OCI-LY3 (cell line): Measurements from ENCODE around the gene ZER1.

Source experiments
- H2AFZ ChIP-seq: fragments of 200-600, 300-600 bp; shearing (Covaris generic); 2 replicates; pipeline ENCODE4 v1.6.0; 2014; ENCODE audit warnings: antibody characterized with exemption, low read depth, low read length
- H3K27ac ChIP-seq: fragments of 200-600, 300-600 bp; sonication (generic); 2 replicates; pipeline ENCODE4 v1.5.1; 2014; ENCODE audit warnings: mild to moderate bottlenecking, low read length, moderate library complexity, mixed read lengths
- H3K27me3 ChIP-seq: fragments of 200-600, 300-600 bp; sonication (generic); 2 replicates; pipeline ENCODE4 v1.6.1; 2014; ENCODE audit warnings: low read depth, low read length, mixed read lengths
- H3K36me3 ChIP-seq: fragments of 200-600, 300-600 bp; sonication (generic); replicated peaks from 2 replicates; pipeline ENCODE3; 2014; ENCODE audit warnings: low read depth, low read length, mixed read lengths
- H3K4me1 ChIP-seq: fragments of 300-600, 200-600 bp; sonication (generic); 2 replicates; pipeline ENCODE4 v1.6.1; 2014; ENCODE audit warnings: low read length, mixed read lengths
- H3K4me2 ChIP-seq: fragments of 200-600, 300-600 bp; sonication (generic); 2 replicates; pipeline ENCODE4 v1.6.1; 2014; ENCODE audit warnings: low read length, mixed read lengths
- H3K4me3 ChIP-seq: fragments of 300-600, 200-600 bp; sonication (generic); 2 replicates; pipeline ENCODE4 v1.5.1; 2014; ENCODE audit warnings: antibody characterized with exemption, mild to moderate bottlenecking, low read length, moderate library complexity
- H3K79me2 ChIP-seq: fragments of 300-600, 200-600 bp; shearing (Covaris generic); 2 replicates; pipeline ENCODE4 v1.6.1; 2014; ENCODE audit warnings: mild to moderate bottlenecking, low read length, mixed read lengths
- H3K9ac ChIP-seq: fragments of 300-600, 200-600 bp; shearing (Covaris generic); 2 replicates; pipeline ENCODE4 v1.6.0; 2014; ENCODE audit warnings: mild to moderate bottlenecking, low read length, moderate library complexity
- H3K9me3 ChIP-seq: fragments of 200-600, 300-600 bp; shearing (Covaris generic); 2 replicates; pipeline ENCODE4 v1.6.1; 2014; ENCODE audit warnings: low read length, mixed read lengths; ENCODE audit not compliant: insufficient read depth
- H4K20me1 ChIP-seq: fragments of 200-600, 300-600 bp; sonication (generic); 2 replicates; pipeline ENCODE4 v1.6.1; 2016; ENCODE audit warnings: low read length, mixed read lengths; ENCODE audit not compliant: insufficient read depth
- EZH2phosphoT487 ChIP-seq: fragments of 200-600 bp; shearing (Covaris generic); IDR thresholded peaks from 2 replicates; pipeline ENCODE4 v1.6.1; 2018; ENCODE audit warnings: antibody characterized with exemption, mixed run types, low read depth
- TF ChIP-seq, protein P1 (sequence below): fragments of 200-600, 300-600 bp; sonication (generic); IDR thresholded peaks from 2 replicates; pipeline ENCODE4 v1.5.1; 2014; ENCODE audit warnings: antibody characterized with exemption, low read length, low read depth

Gene ZER1

GRCh38 chr9:128719919-128720605, 51.7 kb downstream of the ZER1 start:
- TF ChIP-seq EZH2phosphoT487, result no peak
- TF ChIP-seq, protein P1, sequence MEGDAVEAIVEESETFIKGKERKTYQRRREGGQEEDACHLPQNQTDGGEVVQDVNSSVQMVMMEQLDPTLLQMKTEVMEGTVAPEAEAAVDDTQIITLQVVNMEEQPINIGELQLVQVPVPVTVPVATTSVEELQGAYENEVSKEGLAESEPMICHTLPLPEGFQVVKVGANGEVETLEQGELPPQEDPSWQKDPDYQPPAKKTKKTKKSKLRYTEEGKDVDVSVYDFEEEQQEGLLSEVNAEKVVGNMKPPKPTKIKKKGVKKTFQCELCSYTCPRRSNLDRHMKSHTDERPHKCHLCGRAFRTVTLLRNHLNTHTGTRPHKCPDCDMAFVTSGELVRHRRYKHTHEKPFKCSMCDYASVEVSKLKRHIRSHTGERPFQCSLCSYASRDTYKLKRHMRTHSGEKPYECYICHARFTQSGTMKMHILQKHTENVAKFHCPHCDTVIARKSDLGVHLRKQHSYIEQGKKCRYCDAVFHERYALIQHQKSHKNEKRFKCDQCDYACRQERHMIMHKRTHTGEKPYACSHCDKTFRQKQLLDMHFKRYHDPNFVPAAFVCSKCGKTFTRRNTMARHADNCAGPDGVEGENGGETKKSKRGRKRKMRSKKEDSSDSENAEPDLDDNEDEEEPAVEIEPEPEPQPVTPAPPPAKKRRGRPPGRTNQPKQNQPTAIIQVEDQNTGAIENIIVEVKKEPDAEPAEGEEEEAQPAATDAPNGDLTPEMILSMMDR, result no peak
- H3K4me1 ChIP-seq, result peaks cover 13% of the 10 kb centered on the region
- no peaks in the 10 kb centered on the region for H3K9me3 ChIP-seq
- peaks cover 3% of the 10 kb centered on the region for H3K36me3 ChIP-seq
- H3K4me2 ChIP-seq, result no peak overlapping the region
- peaks cover 11% of the 10 kb centered on the region for H3K79me2 ChIP-seq
- no peaks in the 10 kb centered on the region for H4K20me1 ChIP-seq
- no peak overlapping the region for H3K9ac ChIP-seq
- no peaks in the 10 kb centered on the region for H3K27me3 ChIP-seq
- H2AFZ ChIP-seq, result no peak overlapping the region
- no peak overlapping the region for H3K27ac ChIP-seq
- H3K4me3 ChIP-seq, result no peak overlapping the region

GRCh38 chr9:128718475-128718874, 53.3 kb downstream of the ZER1 start:
- Histone ChIP-seq H3K27me3 (no peaks in the 10 kb centered on the region), H3K4me1 (peaks cover 9% of the 10 kb centered on the region), H3K79me2 (peaks cover 7% of the 10 kb centered on the region), H3K9ac (no peak overlapping the region), H3K27ac (no peak overlapping the region), H4K20me1 (no peaks in the 10 kb centered on the region), H3K4me3 (no peak overlapping the region), H2AFZ (no peak overlapping the region), H3K9me3 (no peaks in the 10 kb centered on the region), H3K4me2 (no peak overlapping the region), H3K36me3 (peaks cover 3% of the 10 kb centered on the region)
- no peak for TF ChIP-seq EZH2phosphoT487
- TF ChIP-seq, protein P1, result no peak

DNA sequence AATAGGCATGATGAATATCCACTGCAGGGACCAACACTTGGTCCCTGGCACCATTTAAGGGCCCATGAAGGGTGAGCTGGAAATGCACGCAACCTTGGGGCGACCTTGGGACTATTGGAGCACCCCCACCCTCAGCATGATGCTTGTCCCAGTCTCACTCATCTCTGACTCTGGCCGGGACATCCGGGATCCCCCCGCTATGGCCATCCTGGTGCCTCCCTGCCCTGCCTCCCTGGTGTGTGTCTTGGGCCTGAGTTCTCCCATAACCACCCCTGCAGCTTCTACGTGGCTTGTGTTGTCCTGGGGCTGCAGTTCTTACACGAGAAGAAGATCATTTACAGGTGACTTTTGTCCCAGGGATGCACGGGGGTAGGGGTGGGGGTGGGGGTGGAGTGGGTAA, 53.7 kb downstream of the ZER1 start:
- peaks cover 3% of the 10 kb centered on the region for H3K36me3 ChIP-seq
- H3K9ac ChIP-seq, result no peak overlapping the region
- H2AFZ ChIP-seq, result no peak overlapping the region
- H3K27ac ChIP-seq, result no peak overlapping the region
- peaks cover 6% of the 10 kb centered on the region for H3K4me1 ChIP-seq
- TF ChIP-seq, protein P1, result no peak
- TF ChIP-seq EZH2phosphoT487, result no peak
- no peak overlapping the region for H3K4me2 ChIP-seq
- no peaks in the 10 kb centered on the region for H3K9me3 ChIP-seq
- no peaks in the 10 kb centered on the region for H3K27me3 ChIP-seq
- H3K4me3 ChIP-seq, result no peak overlapping the region
- no peaks in the 10 kb centered on the region for H4K20me1 ChIP-seq
- H3K79me2 ChIP-seq, result peaks cover 3% of the 10 kb centered on the region

GRCh38 chr9:128716581-128717254, 55.0 kb downstream of the ZER1 start:
- no peaks in the 10 kb centered on the region for H3K79me2 ChIP-seq
- H3K9ac ChIP-seq, result no peak overlapping the region
- no peak overlapping the region for H2AFZ ChIP-seq
- no peaks in the 10 kb centered on the region for H4K20me1 ChIP-seq
- H3K27ac ChIP-seq, result no peak overlapping the region
- H3K27me3 ChIP-seq, result no peaks in the 10 kb centered on the region
- H3K4me3 ChIP-seq, result no peak overlapping the region
- H3K4me2 ChIP-seq, result no peak overlapping the region
- no peaks in the 10 kb centered on the region for H3K4me1 ChIP-seq
- no peaks in the 10 kb centered on the region for H3K9me3 ChIP-seq
- TF ChIP-seq, protein P1, result no peak
- no peak for TF ChIP-seq EZH2phosphoT487
- peaks cover 7% of the 10 kb centered on the region for H3K36me3 ChIP-seq
